ENCODE results near the gene EZH1. TPM values are rescaled to one million over a fixed set of nuclear protein-coding genes. Genes with fewer than 3 reads are reported as not detected.
A peak's percentile ranks its signal among the peaks of the same experiment; 100 is the strongest.

The EZH1 gene
- total and polyA plus RNA-seq, 10 of the 15 experiments (the other 5 are each of a cell fraction or from before 2014, with no cell fraction given): 6.1 to 43.3 (median 16.8) TPM

GRCh38 chr17:42659079-42659931, 85.5 kb downstream of the EZH1 start, which contains the start of gene TUBG2 (continued):
- TF ChIP-seq BHLHE40 (IDR thresholded peaks at IDR 0.05; ENCODE audit: borderline replicate concordance in 1 of 2, low read depth in 2 of 2, low read length in 1 of 2) (peak in 1 of 2 experiments; percentile 31; a peak in 1 of 4 replicates), HCFC1 (IDR thresholded peaks at IDR 0.05; ENCODE audit: low read length) (no peak), MEF2A (IDR thresholded peaks at IDR 0.05; ENCODE audit: insufficient read depth, low read depth, low read length) (no peak), ZNF622 (IDR thresholded peaks at IDR 0.05) (no peak), SIN3A (IDR thresholded peaks at IDR 0.05; ENCODE audit: low read depth, low read length) (no peak), ZNF24 (IDR thresholded peaks at IDR 0.05) (no peak), SRF (IDR thresholded peaks at IDR 0.05; ENCODE audit: low read depth in 2 of 2, low read length in 2 of 2) (no peak), YBX1 (IDR thresholded peaks at IDR 0.05) (no peak), CBX3 (IDR thresholded peaks at IDR 0.05; ENCODE audit: borderline replicate concordance, low read depth) (no peak), CHD1 (IDR thresholded peaks at IDR 0.05; ENCODE audit: low read depth, low read length) (0 out of 2 replicates have a peak, but pooled peaks have one; percentile 68), BRCA1 (IDR thresholded peaks at IDR 0.05; ENCODE audit: low read depth, low read length) (no peak), CEBPZ (IDR thresholded peaks at IDR 0.05; ENCODE audit: low read depth, low read length) (no peak), RELA (IDR thresholded peaks at IDR 0.05; ENCODE audit: borderline replicate concordance, partially characterized antibody) (no peak), TAF1 (IDR thresholded peaks at IDR 0.05; ENCODE audit: borderline replicate concordance, low read depth, low read length) (peak; percentile 24; the same call in 1 of the 2 replicates), BACH1 (IDR thresholded peaks at IDR 0.05; ENCODE audit: borderline replicate concordance) (0 out of 2 replicates have a peak, but pooled peaks have one; percentile 29), STAT1 (conservative IDR thresholded peaks at IDR 0.05) (no peak)
- TF ChIP-seq, protein P1, sequence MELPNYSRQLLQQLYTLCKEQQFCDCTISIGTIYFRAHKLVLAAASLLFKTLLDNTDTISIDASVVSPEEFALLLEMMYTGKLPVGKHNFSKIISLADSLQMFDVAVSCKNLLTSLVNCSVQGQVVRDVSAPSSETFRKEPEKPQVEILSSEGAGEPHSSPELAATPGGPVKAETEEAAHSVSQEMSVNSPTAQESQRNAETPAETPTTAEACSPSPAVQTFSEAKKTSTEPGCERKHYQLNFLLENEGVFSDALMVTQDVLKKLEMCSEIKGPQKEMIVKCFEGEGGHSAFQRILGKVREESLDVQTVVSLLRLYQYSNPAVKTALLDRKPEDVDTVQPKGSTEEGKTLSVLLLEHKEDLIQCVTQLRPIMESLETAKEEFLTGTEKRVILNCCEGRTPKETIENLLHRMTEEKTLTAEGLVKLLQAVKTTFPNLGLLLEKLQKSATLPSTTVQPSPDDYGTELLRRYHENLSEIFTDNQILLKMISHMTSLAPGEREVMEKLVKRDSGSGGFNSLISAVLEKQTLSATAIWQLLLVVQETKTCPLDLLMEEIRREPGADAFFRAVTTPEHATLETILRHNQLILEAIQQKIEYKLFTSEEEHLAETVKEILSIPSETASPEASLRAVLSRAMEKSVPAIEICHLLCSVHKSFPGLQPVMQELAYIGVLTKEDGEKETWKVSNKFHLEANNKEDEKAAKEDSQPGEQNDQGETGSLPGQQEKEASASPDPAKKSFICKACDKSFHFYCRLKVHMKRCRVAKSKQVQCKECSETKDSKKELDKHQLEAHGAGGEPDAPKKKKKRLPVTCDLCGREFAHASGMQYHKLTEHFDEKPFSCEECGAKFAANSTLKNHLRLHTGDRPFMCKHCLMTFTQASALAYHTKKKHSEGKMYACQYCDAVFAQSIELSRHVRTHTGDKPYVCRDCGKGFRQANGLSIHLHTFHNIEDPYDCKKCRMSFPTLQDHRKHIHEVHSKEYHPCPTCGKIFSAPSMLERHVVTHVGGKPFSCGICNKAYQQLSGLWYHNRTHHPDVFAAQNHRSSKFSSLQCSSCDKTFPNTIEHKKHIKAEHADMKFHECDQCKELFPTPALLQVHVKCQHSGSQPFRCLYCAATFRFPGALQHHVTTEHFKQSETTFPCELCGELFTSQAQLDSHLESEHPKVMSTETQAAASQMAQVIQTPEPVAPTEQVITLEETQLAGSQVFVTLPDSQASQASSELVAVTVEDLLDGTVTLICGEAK (IDR thresholded peaks at IDR 0.05; ENCODE audit: borderline replicate concordance): no peak; the same call in 1 of the 2 replicates
- TF ChIP-seq, protein P2, sequence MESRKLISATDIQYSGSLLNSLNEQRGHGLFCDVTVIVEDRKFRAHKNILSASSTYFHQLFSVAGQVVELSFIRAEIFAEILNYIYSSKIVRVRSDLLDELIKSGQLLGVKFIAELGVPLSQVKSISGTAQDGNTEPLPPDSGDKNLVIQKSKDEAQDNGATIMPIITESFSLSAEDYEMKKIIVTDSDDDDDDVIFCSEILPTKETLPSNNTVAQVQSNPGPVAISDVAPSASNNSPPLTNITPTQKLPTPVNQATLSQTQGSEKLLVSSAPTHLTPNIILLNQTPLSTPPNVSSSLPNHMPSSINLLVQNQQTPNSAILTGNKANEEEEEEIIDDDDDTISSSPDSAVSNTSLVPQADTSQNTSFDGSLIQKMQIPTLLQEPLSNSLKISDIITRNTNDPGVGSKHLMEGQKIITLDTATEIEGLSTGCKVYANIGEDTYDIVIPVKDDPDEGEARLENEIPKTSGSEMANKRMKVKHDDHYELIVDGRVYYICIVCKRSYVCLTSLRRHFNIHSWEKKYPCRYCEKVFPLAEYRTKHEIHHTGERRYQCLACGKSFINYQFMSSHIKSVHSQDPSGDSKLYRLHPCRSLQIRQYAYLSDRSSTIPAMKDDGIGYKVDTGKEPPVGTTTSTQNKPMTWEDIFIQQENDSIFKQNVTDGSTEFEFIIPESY (IDR thresholded peaks at IDR 0.05): no peak
- TF ChIP-seq, protein P3, sequence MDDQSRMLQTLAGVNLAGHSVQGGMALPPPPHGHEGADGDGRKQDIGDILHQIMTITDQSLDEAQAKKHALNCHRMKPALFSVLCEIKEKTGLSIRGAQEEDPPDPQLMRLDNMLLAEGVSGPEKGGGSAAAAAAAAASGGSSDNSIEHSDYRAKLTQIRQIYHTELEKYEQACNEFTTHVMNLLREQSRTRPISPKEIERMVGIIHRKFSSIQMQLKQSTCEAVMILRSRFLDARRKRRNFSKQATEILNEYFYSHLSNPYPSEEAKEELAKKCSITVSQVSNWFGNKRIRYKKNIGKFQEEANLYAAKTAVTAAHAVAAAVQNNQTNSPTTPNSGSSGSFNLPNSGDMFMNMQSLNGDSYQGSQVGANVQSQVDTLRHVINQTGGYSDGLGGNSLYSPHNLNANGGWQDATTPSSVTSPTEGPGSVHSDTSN (IDR thresholded peaks at IDR 0.05; ENCODE audit: insufficient replicate concordance, low read depth, low read length): no peak

Data from GM12878 (cell line).